Measurements from ENCODE around the gene GLIS1.

The GLIS1 gene

GRCh38 chr1:53617382-53617781 lies 121.6 kb downstream of the GLIS1 start:
- H4K20me1 ChIP-seq (ENCODE audit: low read depth, low read length) = no peaks in the 10 kb centered on the region
- H3K27me3 ChIP-seq (ENCODE audit: low read length) = no peaks in the 10 kb centered on the region
- TF ChIP-seq EZH2phosphoT487 (conservative IDR thresholded peaks at IDR 0.05; ENCODE audit: low read length) (no peak), CTCF (IDR thresholded peaks at IDR 0.05; ENCODE audit: insufficient read depth, low read length, poor library complexity, severe bottlenecking) (no peak)
- no peak overlapping the region for H2AFZ ChIP-seq (ENCODE audit: low read depth, low read length, severe bottlenecking)
- no peak overlapping the region for H3K4me2 ChIP-seq (ENCODE audit: low read depth, low read length, poor library complexity, severe bottlenecking)
- no peak overlapping the region for H3K27ac ChIP-seq (ENCODE audit: low read depth, low read length)
- H3F3A ChIP-seq (ENCODE audit: insufficient read depth) = no peaks in the 10 kb centered on the region
- no peaks in the 10 kb centered on the region for H3K36me3 ChIP-seq (ENCODE audit: low read length)
- H3K79me2 ChIP-seq (ENCODE audit: insufficient read depth, low read length) = no peaks in the 10 kb centered on the region
- no peaks in the 10 kb centered on the region for H3K9me3 ChIP-seq (ENCODE audit: insufficient read depth, low read length)
- H3K9ac ChIP-seq (ENCODE audit: low read length) = no peak overlapping the region
- no peaks in the 10 kb centered on the region for H3K9me2 ChIP-seq (replicated peaks; ENCODE audit: insufficient read depth, low read length)
- no peak overlapping the region for H3K4me3 ChIP-seq (ENCODE audit: insufficient read depth, low read length, poor library complexity, severe bottlenecking)

GRCh38 chr1:53616927-53617326 lies 122.0 kb downstream of the GLIS1 start:
- Histone ChIP-seq H3K9ac (ENCODE audit: low read length) (no peak overlapping the region), H4K20me1 (ENCODE audit: low read depth, low read length) (no peaks in the 10 kb centered on the region), H3F3A (ENCODE audit: insufficient read depth) (no peaks in the 10 kb centered on the region), H3K27ac (ENCODE audit: low read depth, low read length) (no peak overlapping the region), H3K79me2 (ENCODE audit: insufficient read depth, low read length) (no peaks in the 10 kb centered on the region), H3K9me2 (replicated peaks; ENCODE audit: insufficient read depth, low read length) (no peaks in the 10 kb centered on the region), H3K36me3 (ENCODE audit: low read length) (no peaks in the 10 kb centered on the region), H3K4me2 (ENCODE audit: low read depth, low read length, poor library complexity, severe bottlenecking) (no peak overlapping the region), H3K4me3 (ENCODE audit: insufficient read depth, low read length, poor library complexity, severe bottlenecking) (no peak overlapping the region), H2AFZ (ENCODE audit: low read depth, low read length, severe bottlenecking) (no peak overlapping the region), H3K9me3 (ENCODE audit: insufficient read depth, low read length) (no peaks in the 10 kb centered on the region), H3K27me3 (ENCODE audit: low read length) (no peaks in the 10 kb centered on the region)
- TF ChIP-seq CTCF (IDR thresholded peaks at IDR 0.05; ENCODE audit: insufficient read depth, low read length, poor library complexity, severe bottlenecking) (no peak), EZH2phosphoT487 (conservative IDR thresholded peaks at IDR 0.05; ENCODE audit: low read length) (no peak)

GRCh38 chr1:53616511-53616910 lies 122.5 kb downstream of the GLIS1 start:
- Histone ChIP-seq H3K79me2 (ENCODE audit: insufficient read depth, low read length) (no peaks in the 10 kb centered on the region), H3F3A (ENCODE audit: insufficient read depth) (no peaks in the 10 kb centered on the region), H4K20me1 (ENCODE audit: low read depth, low read length) (no peaks in the 10 kb centered on the region), H3K4me2 (ENCODE audit: low read depth, low read length, poor library complexity, severe bottlenecking) (no peak overlapping the region), H3K9me3 (ENCODE audit: insufficient read depth, low read length) (no peaks in the 10 kb centered on the region), H3K9me2 (replicated peaks; ENCODE audit: insufficient read depth, low read length) (no peaks in the 10 kb centered on the region), H3K27ac (ENCODE audit: low read depth, low read length) (no peak overlapping the region), H3K4me3 (ENCODE audit: insufficient read depth, low read length, poor library complexity, severe bottlenecking) (no peak overlapping the region), H3K9ac (ENCODE audit: low read length) (no peak overlapping the region), H3K36me3 (ENCODE audit: low read length) (no peaks in the 10 kb centered on the region), H3K27me3 (ENCODE audit: low read length) (no peaks in the 10 kb centered on the region), H2AFZ (ENCODE audit: low read depth, low read length, severe bottlenecking) (no peak overlapping the region)
- TF ChIP-seq CTCF (IDR thresholded peaks at IDR 0.05; ENCODE audit: insufficient read depth, low read length, poor library complexity, severe bottlenecking) = no peak
- no peak for TF ChIP-seq EZH2phosphoT487 (conservative IDR thresholded peaks at IDR 0.05; ENCODE audit: low read length)
